H9 (cell line): ENCODE data around the gene P2RX7. TPM values are rescaled to one million over a fixed set of nuclear protein-coding genes. Genes with fewer than 3 reads are reported as not detected.

Experiments
- DNase-seq: peaks from one replicate; pipeline ENCODE4 v3.0.0-alpha.2; 2017
- H2AFZ ChIP-seq: one replicate; pipeline ENCODE4 v1.6.1; 2013; ENCODE audit warnings: mild to moderate bottlenecking, low read length, control low read depth, moderate library complexity
- H2AK5ac ChIP-seq: 2 replicates; pipeline ENCODE4 v1.6.1; 2013; ENCODE audit warnings: low read length, control low read depth, mixed read lengths; ENCODE audit not compliant: insufficient read length
- H2BK120ac ChIP-seq: one replicate; pipeline ENCODE4 v1.6.1; 2013; ENCODE audit warnings: low read depth, mild to moderate bottlenecking, low read length, control low read depth, inconsistent platforms; ENCODE audit not compliant: poor library complexity, severe bottlenecking
- H2BK12ac ChIP-seq: 2 replicates; pipeline ENCODE4 v1.6.1; 2013; ENCODE audit warnings: low read length, control low read depth, mixed read lengths, low read depth; ENCODE audit not compliant: insufficient read length
- H2BK15ac ChIP-seq: 2 replicates; pipeline ENCODE4 v1.6.1; 2013; ENCODE audit warnings: low read depth, low read length, control low read depth
- H2BK20ac ChIP-seq: one replicate; pipeline ENCODE4 v1.6.1; 2013; ENCODE audit warnings: low read depth, mild to moderate bottlenecking, low read length, control low read depth, inconsistent platforms; ENCODE audit not compliant: poor library complexity, severe bottlenecking
- H2BK5ac ChIP-seq: 2 replicates; pipeline ENCODE4 v1.6.1; 2013; ENCODE audit warnings: low read length, control low read depth, mixed read lengths; ENCODE audit not compliant: insufficient read length
- H3K14ac ChIP-seq: 2 replicates; pipeline ENCODE4 v1.6.1; 2013; ENCODE audit warnings: low read length, control low read depth; ENCODE audit not compliant: insufficient read depth
- H3K18ac ChIP-seq: 2 replicates; pipeline ENCODE4 v1.6.1; 2013; ENCODE audit warnings: low read depth, mild to moderate bottlenecking, mixed read lengths, low read length, control low read depth; ENCODE audit not compliant: insufficient read length
- H3K23ac ChIP-seq: 2 replicates; pipeline ENCODE4 v1.6.1; 2013; ENCODE audit warnings: low read length, control low read depth, mixed read lengths, low read depth; ENCODE audit not compliant: insufficient read length
- H3K23me2 ChIP-seq: 2 replicates; pipeline ENCODE4 v1.6.1; 2013; ENCODE audit warnings: low read depth, mild to moderate bottlenecking, mixed read lengths, low read length, control low read depth; ENCODE audit not compliant: insufficient read length, poor library complexity, severe bottlenecking
- H3K27ac ChIP-seq: 2 replicates; pipeline ENCODE4 v1.5.1; 2013; ENCODE audit warnings: low read length, control low read depth, mixed read lengths, low read depth; ENCODE audit not compliant: insufficient read length
- H3K27me3 ChIP-seq: 2 replicates; pipeline ENCODE4 v1.6.1; 2013; ENCODE audit warnings: low read length, control low read depth, inconsistent platforms; ENCODE audit not compliant: insufficient read depth
- H3K4ac ChIP-seq: 2 replicates; pipeline ENCODE4 v1.6.1; 2013; ENCODE audit warnings: low read depth, mild to moderate bottlenecking, control low read depth, inconsistent platforms, low read length, moderate library complexity
- H3K4me1 ChIP-seq: 2 replicates; pipeline ENCODE4 v1.6.1; 2013; ENCODE audit warnings: low read length, control low read depth, inconsistent platforms; ENCODE audit not compliant: insufficient read depth
- H3K4me2 ChIP-seq: 2 replicates; pipeline ENCODE4 v1.6.1; 2013; ENCODE audit warnings: low read length, control low read depth, mixed read lengths; ENCODE audit not compliant: insufficient read length, insufficient read depth
- H3K56ac ChIP-seq: 2 replicates; pipeline ENCODE4 v1.6.1; 2013; ENCODE audit warnings: low read depth, mild to moderate bottlenecking, mixed read lengths, low read length, control low read depth; ENCODE audit not compliant: insufficient read length
- H3K79me1 ChIP-seq: 2 replicates; pipeline ENCODE4 v1.6.1; 2013; ENCODE audit warnings: low read depth, mild to moderate bottlenecking, moderate library complexity, low read length, control low read depth, inconsistent platforms; ENCODE audit not compliant: insufficient read depth, poor library complexity, severe bottlenecking
- H3K79me2 ChIP-seq: 2 replicates; pipeline ENCODE4 v1.6.1; 2013; ENCODE audit warnings: low read length, control low read depth, inconsistent platforms; ENCODE audit not compliant: insufficient read depth
- H3K9ac ChIP-seq: 2 replicates; pipeline ENCODE4 v1.6.1; 2013; ENCODE audit warnings: low read length, control low read depth, mixed read lengths; ENCODE audit not compliant: insufficient read length; ENCODE audit errors: extremely low read depth
- H3K9me3 ChIP-seq: one replicate; pipeline ENCODE4 v1.6.1; 2013; ENCODE audit warnings: low read depth, low read length, inconsistent platforms; ENCODE audit not compliant: control insufficient read depth
- H3T11ph ChIP-seq: one replicate; pipeline ENCODE4 v1.6.1; 2013; ENCODE audit warnings: mild to moderate bottlenecking, low read length, control low read depth, inconsistent platforms
- H4K20me1 ChIP-seq: one replicate; pipeline ENCODE4 v1.6.1; 2013; ENCODE audit not compliant: control insufficient read depth, insufficient read length, insufficient read depth
- H4K5ac ChIP-seq: 2 replicates; pipeline ENCODE4 v1.6.1; 2013; ENCODE audit warnings: low read depth, mild to moderate bottlenecking, mixed read lengths, low read length, control low read depth; ENCODE audit not compliant: insufficient read length
- H4K8ac ChIP-seq: replicated peaks from 2 replicates; pipeline ENCODE4 v1.6.1; 2013; ENCODE audit warnings: low read length, control low read depth, mixed read lengths, low read depth; ENCODE audit not compliant: insufficient read length
- H4K91ac ChIP-seq: 2 replicates; pipeline ENCODE4 v1.6.1; 2013; ENCODE audit warnings: low read depth, mild to moderate bottlenecking, moderate library complexity, mixed read lengths, low read length, control low read depth; ENCODE audit not compliant: insufficient read length
- H3K27ac Mint-ChIP-seq, 3 experiments: 2 replicates in 2 of 3; 3 replicates in 1 of 3; pipeline ENCODE4 v1.8.0; 2020 to 2021; ENCODE audit warnings: mixed read lengths in 3 of 3, mild to moderate bottlenecking in 1 of 3, moderate library complexity in 1 of 3
- H3K27me3 Mint-ChIP-seq: 2 replicates; pipeline ENCODE4 v1.8.0; 2021; ENCODE audit warnings: low read depth, mild to moderate bottlenecking, moderate library complexity, mixed read lengths
- H3K36me3 Mint-ChIP-seq, 3 experiments: 2 replicates in 2 of 3; 3 replicates in 1 of 3; pipeline ENCODE4 v1.8.0; 2020 to 2021; ENCODE audit warnings: low read depth in 3 of 3, mixed read lengths in 3 of 3; ENCODE audit not compliant: insufficient read depth in 1 of 3
- H3K4me1 Mint-ChIP-seq, 2 experiments: 2 replicates each; pipeline ENCODE4 v1.8.0; 2020; ENCODE audit warnings: mixed read lengths in 2 of 2
- H3K4me3 Mint-ChIP-seq, 2 experiments: 2 replicates in 1 of 2; 3 replicates in 1 of 2; pipeline ENCODE4 v1.8.0; 2020 to 2021; ENCODE audit warnings: mild to moderate bottlenecking in 2 of 2, mixed read lengths in 2 of 2, moderate library complexity in 1 of 2
- H3K9me3 Mint-ChIP-seq, 2 experiments: 2 replicates in 1 of 2; 3 replicates in 1 of 2; pipeline ENCODE4 v1.8.0; 2020; ENCODE audit warnings: mild to moderate bottlenecking in 2 of 2, mixed read lengths in 2 of 2, moderate library complexity in 1 of 2
- CTCF ChIP-seq: fragments of 200-600 bp; sonication (generic); conservative IDR thresholded peaks from 3 replicates; pipeline ENCODE4 v1.8.0; 2021; ENCODE audit warnings: antibody characterized with exemption, mild to moderate bottlenecking
- WGBS: extraction: QIAGEN DNeasy Blood & Tissue Kit; methylation state at CpG from one replicate; pipeline ENCODE4 v1.1.7; 2013; ENCODE audit warnings: missing lambda C conversion rate, low lambda C conversion rate, mixed read lengths; ENCODE audit not compliant: insufficient read length; ENCODE audit errors: extremely low coverage; 5-methylcytosine and 5-hydroxymethylcytosine counted together
- total RNA-seq: library from RNA; stranded (reverse); gene quantifications from 2 replicates; pipeline ENCODE4 v1.2.1, GENCODE V29; 2021

The P2RX7 gene
- total RNA-seq, 1 experiment from 2014 or later = 0.09 TPM

- H3K27me3 Mint-ChIP-seq = peaks cover 9% of the 10 kb centered on the region
- H3K4me2 ChIP-seq = no peak overlapping the region
- no peaks in the 10 kb centered on the region for H4K20me1 ChIP-seq
- H2AFZ ChIP-seq = no peak overlapping the region
- H2BK12ac ChIP-seq = no peak overlapping the region
- no peak overlapping the region for H3K56ac ChIP-seq
- H2AK5ac ChIP-seq = no peak overlapping the region
- H3K79me1 ChIP-seq = no peaks in the 10 kb centered on the region
- H3K27ac ChIP-seq = no peak overlapping the region
- H3K14ac ChIP-seq = no peak overlapping the region
- no peak overlapping the region for H4K91ac ChIP-seq
- no peak overlapping the region for H3T11ph ChIP-seq
- H3K9me3 Mint-ChIP-seq = no peaks in the 10 kb centered on the region
- no peak overlapping the region for H3K23ac ChIP-seq
- H3K4me1 ChIP-seq = no peaks in the 10 kb centered on the region
- no peaks in the 10 kb centered on the region for H3K79me2 ChIP-seq
- no peaks in the 10 kb centered on the region for H3K9me3 ChIP-seq
- H3K9ac ChIP-seq = no peak overlapping the region
- H3K27me3 ChIP-seq = no peaks in the 10 kb centered on the region
- H3K23me2 ChIP-seq = no peaks in the 10 kb centered on the region
- no peak overlapping the region for H3K27ac Mint-ChIP-seq
- H3K4me3 Mint-ChIP-seq = no peak overlapping the region
- no peak overlapping the region for H2BK15ac ChIP-seq
- no peak overlapping the region for H3K18ac ChIP-seq
- no peak overlapping the region for H4K8ac ChIP-seq
- TF ChIP-seq CTCF = no peak
- no peak for DNase-seq
- no CpG with 5 or more reads among the region's 8 CpGs for WGBS
- no peaks in the 10 kb centered on the region for H3K36me3 Mint-ChIP-seq
- H2BK20ac ChIP-seq = no peak overlapping the region
- H2BK5ac ChIP-seq = no peak overlapping the region
- no peak overlapping the region for H3K4ac ChIP-seq
- H4K5ac ChIP-seq = no peak overlapping the region
- H2BK120ac ChIP-seq = no peak overlapping the region
- H3K4me1 Mint-ChIP-seq = peaks cover 18 to 21% of the 10 kb centered on the region in 2 experiments
Measured at GRCh38 chr12:121086781-121087295, 45.8 kb upstream of the P2RX7 start.
